ENCODE results near the gene RAPGEF3. TPM values are rescaled to one million over a fixed set of nuclear protein-coding genes. Genes with fewer than 3 reads are reported as not detected.

RAPGEF3 gene
- total RNA-seq, 1 donor from 2014 or later = 4.9 TPM

DNA sequence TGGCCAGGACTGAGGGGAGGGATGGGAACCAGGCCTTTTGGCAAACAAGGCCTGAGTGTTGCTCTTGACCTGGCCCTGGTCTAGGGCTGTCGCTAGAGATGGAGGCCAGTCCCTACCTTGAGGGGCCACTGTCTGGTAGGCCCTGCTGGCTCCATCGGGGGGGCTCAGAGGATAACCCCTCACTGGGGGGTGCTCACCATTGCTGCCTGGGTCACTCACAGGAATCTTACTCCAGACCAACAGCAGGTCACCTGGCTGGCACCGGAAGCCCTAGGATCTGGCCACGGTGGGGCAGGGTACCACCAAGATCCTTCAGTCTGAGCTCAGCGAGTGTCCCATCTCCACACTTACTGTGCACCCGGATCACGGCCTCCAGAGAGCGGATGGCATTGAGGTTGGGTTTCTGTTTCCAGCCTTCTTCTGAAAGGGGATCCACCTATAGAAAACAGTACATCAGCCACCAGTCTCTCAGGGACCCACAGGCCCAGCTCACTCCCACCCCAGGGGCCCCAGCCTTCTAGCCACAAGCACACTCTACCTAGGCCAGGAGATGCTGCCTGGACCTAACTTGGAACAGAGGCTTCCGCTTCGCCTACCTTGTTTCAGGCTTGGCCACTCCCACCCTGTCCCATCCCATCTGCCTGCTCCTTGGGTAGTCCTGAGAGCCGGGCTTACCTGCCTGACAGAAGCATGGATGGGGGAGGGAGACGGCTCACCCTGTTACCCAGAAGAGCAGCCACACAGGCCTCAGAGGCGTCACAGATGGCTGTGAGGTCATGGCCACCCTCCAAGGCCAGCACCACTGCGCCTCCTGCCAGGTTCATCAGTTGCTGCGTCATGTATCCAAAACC is 26.6 kb upstream of the RAPGEF3 start:
- Mint-ChIP-seq H3K36me3 (peaks cover 19% of the 10 kb centered on the region), H3K27ac (no peak overlapping the region), H3K27me3 (no peaks in the 10 kb centered on the region), H3K4me1 (ENCODE audit: unreplicated experiment) (no peaks in the 10 kb centered on the region), H3K4me3 (no peak overlapping the region), H3K9me3 (no peaks in the 10 kb centered on the region)
- DNase-seq (ENCODE audit: extremely low spot score, unreplicated experiment) = no peak
- TF ChIP-seq CTCF (conservative IDR thresholded peaks at IDR 0.05) = no peak

- peaks cover 4% of the 10 kb centered on the region for H3K4me1 Mint-ChIP-seq (ENCODE audit: unreplicated experiment)
- no peak for TF ChIP-seq CTCF (conservative IDR thresholded peaks at IDR 0.05)
- peaks cover 19% of the 10 kb centered on the region for H3K36me3 Mint-ChIP-seq
- H3K27ac Mint-ChIP-seq = no peak overlapping the region
- peaks cover 1% of the 10 kb centered on the region for H3K27me3 Mint-ChIP-seq
- H3K9me3 Mint-ChIP-seq = no peaks in the 10 kb centered on the region
- DNase-seq (ENCODE audit: extremely low spot score, unreplicated experiment) = no peak
- no peak overlapping the region for H3K4me3 Mint-ChIP-seq
Observed at GRCh38 chr12:47783821-47784819, 25.4 kb upstream of the RAPGEF3 start.

- Mint-ChIP-seq H3K36me3 (peaks cover 13% of the 10 kb centered on the region), H3K27me3 (peaks cover 3% of the 10 kb centered on the region), H3K9me3 (no peaks in the 10 kb centered on the region), H3K4me3 (no peak overlapping the region), H3K4me1 (ENCODE audit: unreplicated experiment) (peaks cover 7% of the 10 kb centered on the region), H3K27ac (no peak overlapping the region)
- no peak for DNase-seq (ENCODE audit: extremely low spot score, unreplicated experiment)
- no peak for TF ChIP-seq CTCF (conservative IDR thresholded peaks at IDR 0.05)
Observed at GRCh38 chr12:47783024-47783755, 24.5 kb upstream of the RAPGEF3 start.

GRCh38 chr12:47782372-47782770 is 23.7 kb upstream of the RAPGEF3 start:
- no peak for DNase-seq (ENCODE audit: extremely low spot score, unreplicated experiment)
- Mint-ChIP-seq H3K36me3 (peaks cover 8% of the 10 kb centered on the region), H3K4me3 (no peak overlapping the region), H3K27ac (no peak overlapping the region), H3K9me3 (no peaks in the 10 kb centered on the region), H3K27me3 (peaks cover 3% of the 10 kb centered on the region), H3K4me1 (ENCODE audit: unreplicated experiment) (peaks cover 7% of the 10 kb centered on the region)
- TF ChIP-seq CTCF (conservative IDR thresholded peaks at IDR 0.05) = no peak

Data from type B pancreatic cell (in vitro differentiated cells).